ENCODE results near the gene MKRN2OS. TPM values are rescaled to one million over a fixed set of nuclear protein-coding genes. Genes with fewer than 3 reads are reported as not detected.

Gene MKRN2OS
- total and polyA plus RNA-seq, 2 donors (not counting 3 experiments of a cell fraction or from before 2014, with no cell fraction given): not detected

DNA sequence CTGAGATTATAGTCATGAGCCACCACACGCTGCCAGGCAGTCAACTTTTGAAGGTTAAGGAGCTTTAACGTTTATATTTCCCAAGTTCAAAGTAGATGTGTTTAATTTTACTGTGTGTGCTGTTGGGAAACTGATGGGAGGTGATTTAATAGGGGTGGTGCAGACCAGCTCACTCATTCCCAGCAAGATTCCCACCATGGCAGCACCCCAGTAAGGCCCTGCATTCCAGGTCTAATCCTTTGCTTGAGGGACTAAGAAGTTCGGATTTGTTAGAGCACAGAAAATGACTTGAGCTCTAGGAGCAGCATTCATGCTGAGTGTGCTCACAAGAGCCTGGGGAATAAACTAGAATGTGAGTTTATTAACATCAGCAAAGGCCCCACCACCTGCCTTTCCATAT is 35.8 kb downstream of the MKRN2OS start:
- H3K27me3 ChIP-seq (ENCODE audit: control insufficient read depth in 2 of 2, insufficient read depth in 2 of 2, low read length in 2 of 2): no peaks in the 10 kb centered on the region
- no peaks in the 10 kb centered on the region for H3K79me2 ChIP-seq (ENCODE audit: control insufficient read depth, insufficient read depth, low read length)
- BruUV-seq (replicated peaks): no TSS peak
- no peak overlapping the region for H3K4me3 ChIP-seq (replicated peaks in 1 of 3; ENCODE audit: insufficient read depth in 1 of 3, low read depth in 1 of 3, low read length in 3 of 3)
- ChIA-PET POLR2A (no interaction called here), CTCF (interaction anchor here (2.3 kb wide), 1 partner anchor 30 kb away, joined by 7 read pairs; no protein-coding TSS in a partner anchor)
- dilution Hi-C loops (cut with MboI; ENCODE audit: extremely low pct_ligation_motif_present, low sequenced_read_pairs): no loop called here
- no peak overlapping the region for H2AFZ ChIP-seq (ENCODE audit: low read depth, low read length)
- no peak overlapping the region for H3K9ac ChIP-seq (replicated peaks; ENCODE audit: extremely low read depth, insufficient read depth, low read length)
- peaks cover 18% of the 10 kb centered on the region for H3K4me1 ChIP-seq (ENCODE audit: control insufficient read depth, extremely low read depth, insufficient read depth, low read length)
- H3K4me2 ChIP-seq (ENCODE audit: insufficient read depth, low read length): no peak overlapping the region
- no peak for FAIRE-seq
- H3K9me3 ChIP-seq (replicated peaks; ENCODE audit: control insufficient read depth, insufficient read depth, low read length): no peaks in the 10 kb centered on the region
- TF ChIP-seq MYC (IDR thresholded peaks at IDR 0.05; ENCODE audit: low read depth, low read length) (no peak), EZH2 (IDR thresholded peaks at IDR 0.05; ENCODE audit: borderline replicate concordance, low read depth, low read length, severe bottlenecking) (no peak), POLR2A (IDR thresholded peaks at IDR 0.05; ENCODE audit: low read depth, low read length) (no peak), FOS (IDR thresholded peaks at IDR 0.05; ENCODE audit: borderline replicate concordance, insufficient read depth, low read length) (no peak), JUN (IDR thresholded peaks at IDR 0.05; ENCODE audit: borderline replicate concordance, insufficient read depth, insufficient read length, low read depth) (no peak), POLR2AphosphoS5 (IDR thresholded peaks at IDR 0.05; ENCODE audit: insufficient read depth, low read depth, low read length) (no peak), GATA2 (IDR thresholded peaks at IDR 0.05; ENCODE audit: insufficient read depth, insufficient read length, low read depth, low read length) (no peak)
- TF ChIP-seq, protein P1, sequence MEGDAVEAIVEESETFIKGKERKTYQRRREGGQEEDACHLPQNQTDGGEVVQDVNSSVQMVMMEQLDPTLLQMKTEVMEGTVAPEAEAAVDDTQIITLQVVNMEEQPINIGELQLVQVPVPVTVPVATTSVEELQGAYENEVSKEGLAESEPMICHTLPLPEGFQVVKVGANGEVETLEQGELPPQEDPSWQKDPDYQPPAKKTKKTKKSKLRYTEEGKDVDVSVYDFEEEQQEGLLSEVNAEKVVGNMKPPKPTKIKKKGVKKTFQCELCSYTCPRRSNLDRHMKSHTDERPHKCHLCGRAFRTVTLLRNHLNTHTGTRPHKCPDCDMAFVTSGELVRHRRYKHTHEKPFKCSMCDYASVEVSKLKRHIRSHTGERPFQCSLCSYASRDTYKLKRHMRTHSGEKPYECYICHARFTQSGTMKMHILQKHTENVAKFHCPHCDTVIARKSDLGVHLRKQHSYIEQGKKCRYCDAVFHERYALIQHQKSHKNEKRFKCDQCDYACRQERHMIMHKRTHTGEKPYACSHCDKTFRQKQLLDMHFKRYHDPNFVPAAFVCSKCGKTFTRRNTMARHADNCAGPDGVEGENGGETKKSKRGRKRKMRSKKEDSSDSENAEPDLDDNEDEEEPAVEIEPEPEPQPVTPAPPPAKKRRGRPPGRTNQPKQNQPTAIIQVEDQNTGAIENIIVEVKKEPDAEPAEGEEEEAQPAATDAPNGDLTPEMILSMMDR (IDR thresholded peaks at IDR 0.05; ENCODE audit: extremely low read depth in 1 of 2, insufficient read depth in 1 of 2, low read depth in 1 of 2, low read length in 2 of 2): no peak
- TF ChIP-seq, protein P2, sequence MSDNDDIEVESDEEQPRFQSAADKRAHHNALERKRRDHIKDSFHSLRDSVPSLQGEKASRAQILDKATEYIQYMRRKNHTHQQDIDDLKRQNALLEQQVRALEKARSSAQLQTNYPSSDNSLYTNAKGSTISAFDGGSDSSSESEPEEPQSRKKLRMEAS (IDR thresholded peaks at IDR 0.05; ENCODE audit: insufficient read depth, insufficient read length): no peak
- intact Hi-C loops (cut with micrococcal nuclease): no loop called here
- no peaks in the 10 kb centered on the region for H3K9me1 ChIP-seq (replicated peaks; ENCODE audit: control insufficient read depth, extremely low read depth, insufficient read depth, low read length)
- DNase-seq (ENCODE audit: low read depth, low spot score): no peak
- no peaks in the 10 kb centered on the region for H4K20me1 ChIP-seq (replicated peaks; ENCODE audit: control insufficient read depth, extremely low read depth, insufficient read depth, low read length)
- H3K36me3 ChIP-seq (ENCODE audit: control insufficient read depth in 2 of 2, extremely low read depth in 1 of 2, insufficient read depth in 2 of 2, low read length in 2 of 2): no peaks in the 10 kb centered on the region
- no peak overlapping the region for H3K27ac ChIP-seq (ENCODE audit: insufficient read depth, low read depth, low read length)

Measured in endothelial cell of umbilical vein (primary cell).